ENCODE data around the gene MTHFD2L. TPM values are rescaled to one million over a fixed set of nuclear protein-coding genes. Genes with fewer than 3 reads are reported as not detected.

MTHFD2L gene
- total and polyA plus RNA-seq, 2 donors (not counting 3 experiments of a cell fraction or from before 2014, with no cell fraction given), result 6.9 to 15.2 TPM

DNA sequence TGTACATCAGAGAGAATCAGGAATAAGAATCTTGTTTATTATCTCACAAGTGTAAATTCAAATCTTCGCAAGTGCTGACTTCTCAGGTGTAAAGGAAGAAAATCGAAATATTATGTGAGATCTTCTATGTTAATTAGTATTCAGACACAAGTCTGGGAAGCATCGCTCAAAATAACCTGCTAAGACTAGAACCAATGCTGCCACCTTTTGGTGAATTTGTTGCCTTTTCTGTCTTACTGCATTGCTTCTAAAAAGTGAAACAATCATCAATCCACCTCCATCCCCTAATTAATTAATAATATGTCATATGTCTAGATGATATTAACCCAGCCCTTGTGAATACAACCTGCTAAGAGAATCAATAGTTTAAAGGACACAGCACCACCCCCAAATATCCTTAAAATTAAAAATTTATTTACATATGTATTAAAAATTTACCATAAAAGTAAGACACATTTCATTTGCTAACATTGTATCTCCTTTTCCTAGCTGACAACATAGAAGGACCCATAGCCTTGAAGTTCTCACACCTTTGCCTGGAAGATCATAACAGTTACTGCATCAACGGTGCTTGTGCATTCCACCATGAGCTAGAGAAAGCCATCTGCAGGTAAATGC is 153.9 kb downstream of the MTHFD2L start:
- ChIA-PET CTCF (interaction anchor here (0.6 to 4.3 kb wide), 11 partner anchors 9 to 738 kb away, joined by 3 to 61 read pairs (median 4); no protein-coding TSS in a partner anchor), POLR2A (no interaction called here)
- Histone ChIP-seq H3K27ac (ENCODE audit: insufficient read depth, low read depth, low read length) (no peak overlapping the region), H3K4me1 (ENCODE audit: control insufficient read depth, extremely low read depth, insufficient read depth, low read length) (no peaks in the 10 kb centered on the region), H3K9me3 (replicated peaks; ENCODE audit: control insufficient read depth, insufficient read depth, low read length) (no peaks in the 10 kb centered on the region), H3K36me3 (ENCODE audit: control insufficient read depth in 2 of 2, extremely low read depth in 1 of 2, insufficient read depth in 2 of 2, low read length in 2 of 2) (no peaks in the 10 kb centered on the region), H4K20me1 (replicated peaks; ENCODE audit: control insufficient read depth, extremely low read depth, insufficient read depth, low read length) (no peaks in the 10 kb centered on the region), H2AFZ (ENCODE audit: low read depth, low read length) (no peak overlapping the region), H3K79me2 (ENCODE audit: control insufficient read depth, insufficient read depth, low read length) (no peaks in the 10 kb centered on the region), H3K9me1 (replicated peaks; ENCODE audit: control insufficient read depth, extremely low read depth, insufficient read depth, low read length) (no peaks in the 10 kb centered on the region), H3K27me3 (ENCODE audit: control insufficient read depth in 2 of 2, insufficient read depth in 2 of 2, low read length in 2 of 2) (no peaks in the 10 kb centered on the region), H3K4me2 (ENCODE audit: insufficient read depth, low read length) (no peak overlapping the region), H3K4me3 (replicated peaks in 1 of 3; ENCODE audit: insufficient read depth in 1 of 3, low read depth in 1 of 3, low read length in 3 of 3) (no peak overlapping the region), H3K9ac (replicated peaks; ENCODE audit: extremely low read depth, insufficient read depth, low read length) (no peak overlapping the region)
- FAIRE-seq (peak; percentile 83), DNase-seq (ENCODE audit: low read depth, low spot score) (peak; percentile 70)
- dilution Hi-C loops (cut with MboI; ENCODE audit: extremely low pct_ligation_motif_present, low sequenced_read_pairs), result no loop called here
- TF ChIP-seq GATA2 (IDR thresholded peaks at IDR 0.05; ENCODE audit: insufficient read depth, insufficient read length, low read depth, low read length), result no peak
- TF ChIP-seq, protein P1, sequence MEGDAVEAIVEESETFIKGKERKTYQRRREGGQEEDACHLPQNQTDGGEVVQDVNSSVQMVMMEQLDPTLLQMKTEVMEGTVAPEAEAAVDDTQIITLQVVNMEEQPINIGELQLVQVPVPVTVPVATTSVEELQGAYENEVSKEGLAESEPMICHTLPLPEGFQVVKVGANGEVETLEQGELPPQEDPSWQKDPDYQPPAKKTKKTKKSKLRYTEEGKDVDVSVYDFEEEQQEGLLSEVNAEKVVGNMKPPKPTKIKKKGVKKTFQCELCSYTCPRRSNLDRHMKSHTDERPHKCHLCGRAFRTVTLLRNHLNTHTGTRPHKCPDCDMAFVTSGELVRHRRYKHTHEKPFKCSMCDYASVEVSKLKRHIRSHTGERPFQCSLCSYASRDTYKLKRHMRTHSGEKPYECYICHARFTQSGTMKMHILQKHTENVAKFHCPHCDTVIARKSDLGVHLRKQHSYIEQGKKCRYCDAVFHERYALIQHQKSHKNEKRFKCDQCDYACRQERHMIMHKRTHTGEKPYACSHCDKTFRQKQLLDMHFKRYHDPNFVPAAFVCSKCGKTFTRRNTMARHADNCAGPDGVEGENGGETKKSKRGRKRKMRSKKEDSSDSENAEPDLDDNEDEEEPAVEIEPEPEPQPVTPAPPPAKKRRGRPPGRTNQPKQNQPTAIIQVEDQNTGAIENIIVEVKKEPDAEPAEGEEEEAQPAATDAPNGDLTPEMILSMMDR (IDR thresholded peaks at IDR 0.05; ENCODE audit: extremely low read depth in 1 of 2, insufficient read depth in 1 of 2, low read depth in 1 of 2, low read length in 2 of 2), result peak; percentile 47 to 60
- BruUV-seq (replicated peaks), result no TSS peak
- intact Hi-C loops (cut with micrococcal nuclease), result loop anchor here (1.0 to 5.0 kb wide), 3 partner anchors 84 to 740 kb away; no protein-coding TSS in a partner anchor

DNA sequence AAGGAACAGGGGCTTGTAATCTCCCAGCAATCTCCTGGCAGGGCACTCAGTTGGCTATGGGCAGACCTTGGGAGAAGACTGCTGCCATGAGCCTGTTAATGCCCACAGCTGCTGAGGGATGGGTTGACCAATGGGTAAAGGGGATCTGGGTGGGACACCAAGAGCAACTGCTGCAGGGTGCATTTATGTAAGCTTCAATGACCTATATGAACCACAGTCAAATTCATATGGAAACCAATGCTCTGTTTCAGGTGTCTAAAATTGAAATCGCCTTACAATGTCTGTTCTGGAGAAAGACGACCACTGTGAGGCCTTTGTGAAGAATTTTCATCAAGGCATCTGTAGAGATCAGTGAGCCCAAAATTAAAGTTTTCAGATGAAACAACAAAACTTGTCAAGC is 156.4 kb downstream of the MTHFD2L start:
- no peaks in the 10 kb centered on the region for H3K27me3 ChIP-seq (ENCODE audit: control insufficient read depth in 2 of 2, insufficient read depth in 2 of 2, low read length in 2 of 2)
- H3K4me3 ChIP-seq (replicated peaks in 1 of 3; ENCODE audit: insufficient read depth in 1 of 3, low read depth in 1 of 3, low read length in 3 of 3), result no peak overlapping the region
- FAIRE-seq (no peak), DNase-seq (ENCODE audit: low read depth, low spot score) (no peak)
- dilution Hi-C loops (cut with MboI; ENCODE audit: extremely low pct_ligation_motif_present, low sequenced_read_pairs), result no loop called here
- H3K9me1 ChIP-seq (replicated peaks; ENCODE audit: control insufficient read depth, extremely low read depth, insufficient read depth, low read length), result no peaks in the 10 kb centered on the region
- no peaks in the 10 kb centered on the region for H3K4me1 ChIP-seq (ENCODE audit: control insufficient read depth, extremely low read depth, insufficient read depth, low read length)
- no peak overlapping the region for H3K27ac ChIP-seq (ENCODE audit: insufficient read depth, low read depth, low read length)
- POLR2A ChIA-PET, result no interaction called here
- no peak overlapping the region for H3K4me2 ChIP-seq (ENCODE audit: insufficient read depth, low read length)
- intact Hi-C loops (cut with micrococcal nuclease), result loop anchor here (5.0 kb wide), 1 partner anchor 742 kb away; no protein-coding TSS in a partner anchor
- H3K36me3 ChIP-seq (ENCODE audit: control insufficient read depth in 2 of 2, extremely low read depth in 1 of 2, insufficient read depth in 2 of 2, low read length in 2 of 2), result no peaks in the 10 kb centered on the region
- no peaks in the 10 kb centered on the region for H3K9me3 ChIP-seq (replicated peaks; ENCODE audit: control insufficient read depth, insufficient read depth, low read length)
- CTCF ChIA-PET, result interaction anchor here (3.7 to 11.3 kb wide), 3 partner anchors 85 to 360 kb away, joined by 54 to 378 read pairs (median 61); no protein-coding TSS in a partner anchor
- H3K79me2 ChIP-seq (ENCODE audit: control insufficient read depth, insufficient read depth, low read length), result no peaks in the 10 kb centered on the region
- TF ChIP-seq, protein P2, sequence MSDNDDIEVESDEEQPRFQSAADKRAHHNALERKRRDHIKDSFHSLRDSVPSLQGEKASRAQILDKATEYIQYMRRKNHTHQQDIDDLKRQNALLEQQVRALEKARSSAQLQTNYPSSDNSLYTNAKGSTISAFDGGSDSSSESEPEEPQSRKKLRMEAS (IDR thresholded peaks at IDR 0.05; ENCODE audit: insufficient read depth, insufficient read length), result no peak
- TF ChIP-seq FOS (IDR thresholded peaks at IDR 0.05; ENCODE audit: borderline replicate concordance, insufficient read depth, low read length), result no peak
- TF ChIP-seq POLR2AphosphoS5 (IDR thresholded peaks at IDR 0.05; ENCODE audit: insufficient read depth, low read depth, low read length), result no peak
- H3K9ac ChIP-seq (replicated peaks; ENCODE audit: extremely low read depth, insufficient read depth, low read length), result no peak overlapping the region
- H2AFZ ChIP-seq (ENCODE audit: low read depth, low read length), result no peak overlapping the region
- no TSS peak for BruUV-seq (replicated peaks)
- no peaks in the 10 kb centered on the region for H4K20me1 ChIP-seq (replicated peaks; ENCODE audit: control insufficient read depth, extremely low read depth, insufficient read depth, low read length)
